Small intestine (tissue), 7 donors: ENCODE data around the gene CELA2A. TPM values are rescaled to one million over a fixed set of nuclear protein-coding genes. Genes with fewer than 3 reads are reported as not detected.

Source experiments
- DNase-seq, 2 donors: peaks; one replicate each; pipeline versions ENCODE4 v3.0.0 to v3.0.0-alpha.2; 2013
- FAIRE-seq: peaks from 2 replicates; lab custom pipeline; 2012; peaks lifted over from hg19 to GRCh38; lab: Jason Lieb, UNC
- H3K27ac ChIP-seq, 3 donors: one replicate each; pipeline ENCODE4 v1.5.1; 2013; ENCODE audit warnings: low read length in 2 of 3, mild to moderate bottlenecking in 2 of 3, control low read depth in 1 of 3, inconsistent platforms in 1 of 3, low read depth in 1 of 3, moderate library complexity in 1 of 3
- H3K27me3 ChIP-seq, 3 donors: one replicate each; pipeline ENCODE4 v1.6.1; 2013; ENCODE audit warnings: low read length in 3 of 3, inconsistent platforms in 1 of 3; ENCODE audit not compliant: control insufficient read depth in 3 of 3, insufficient read depth in 3 of 3
- H3K36me3 ChIP-seq, 3 donors: one replicate each; pipeline ENCODE4 v1.6.1; 2013; ENCODE audit warnings: low read length in 3 of 3, inconsistent platforms in 1 of 3, low read depth in 1 of 3, mild to moderate bottlenecking in 1 of 3, moderate library complexity in 1 of 3; ENCODE audit not compliant: control insufficient read depth in 3 of 3, insufficient read depth in 2 of 3
- H3K4me1 ChIP-seq, 3 donors: one replicate each; pipeline ENCODE4 v1.6.1; 2013; ENCODE audit warnings: low read length in 2 of 3, inconsistent platforms in 1 of 3, low read depth in 1 of 3, mild to moderate bottlenecking in 1 of 3, moderate library complexity in 1 of 3; ENCODE audit not compliant: control insufficient read depth in 3 of 3, insufficient read depth in 2 of 3
- H3K4me3 ChIP-seq, 3 donors: one replicate each; pipeline ENCODE4 v1.5.1; 2013; ENCODE audit warnings: low read length in 3 of 3, control low read depth in 1 of 3, inconsistent platforms in 1 of 3, low read depth in 1 of 3, mild to moderate bottlenecking in 1 of 3, moderate library complexity in 1 of 3
- H3K9me3 ChIP-seq, 2 donors: one replicate each; pipeline ENCODE4 v1.6.1; 2013; ENCODE audit warnings: low read depth in 1 of 2, low read length in 1 of 2; ENCODE audit not compliant: control insufficient read depth in 2 of 2, insufficient read depth in 1 of 2
- WGBS, 3 donors: extraction: QIAGEN DNeasy Blood & Tissue Kit; methylation state at CpG; one replicate each; pipeline ENCODE4 v1.1.7; 2013; 5-methylcytosine and 5-hydroxymethylcytosine counted together
- polyA plus RNA-seq, 4 donors: library from polyadenylated mRNA; stranded (reverse) in 3 of 4; unstranded in 1 of 4; fragments of 200-250 nt in 3 of 4; fragments of 120-200 nt in 1 of 4; gene quantifications; one replicate each; pipeline versions ENCODE4 v1.2.1 to v1.2.3, GENCODE V29; 2013
- donor health status: healthy with polysubstance abuse.
- donor health status: control.
- donor health status: control.
- donor health status: Bipolar disorder and iron deficiency.
- donor health status: healthy.

CELA2A gene
- polyA plus RNA-seq, 4 donors, result 1.1 to 1.6 TPM; not detected in 2

- DNase-seq (no peak), FAIRE-seq (no peak)
- Histone ChIP-seq H3K27ac (no peak overlapping the region), H3K9me3 (no peaks in the 10 kb centered on the region), H3K27me3 (no peaks in the 10 kb centered on the region), H3K36me3 (no peaks in the 10 kb centered on the region), H3K4me1 (no peaks in the 10 kb centered on the region), H3K4me3 (no peak overlapping the region)
- 78 to 82% (median 80%) methylated on average over 17 of the region's 17 CpGs for WGBS, 3 donors
These were observed 11.8 kb upstream of the CELA2A start for GRCh38 chr1:15444468-15445389.

- H3K27ac ChIP-seq, result no peak overlapping the region
- WGBS, 3 donors, result 63 to 80% (median 75%) methylated on average over 6 to 14 of the region's 14 CpGs
- H3K9me3 ChIP-seq, result peaks cover 0 to 3% of the 10 kb centered on the region in 2 donors
- no peak for FAIRE-seq
- H3K36me3 ChIP-seq, result no peaks in the 10 kb centered on the region
- no peak for DNase-seq
- no peaks in the 10 kb centered on the region for H3K4me1 ChIP-seq
- H3K4me3 ChIP-seq, result no peak overlapping the region
- no peaks in the 10 kb centered on the region for H3K27me3 ChIP-seq
These were observed 11.0 kb upstream of the CELA2A start for GRCh38 chr1:15445390-15446122.

GRCh38 chr1:15446212-15446611 lies 10.3 kb upstream of the CELA2A start:
- no peaks in the 10 kb centered on the region for H3K4me1 ChIP-seq
- H3K27me3 ChIP-seq, result no peaks in the 10 kb centered on the region
- no peaks in the 10 kb centered on the region for H3K36me3 ChIP-seq
- no peak overlapping the region for H3K27ac ChIP-seq
- H3K9me3 ChIP-seq, result peaks cover 0 to 9% of the 10 kb centered on the region in 2 donors
- 16 to 60% (median 38%) methylated on average over 4 of the region's 4 CpGs for WGBS, 3 donors
- DNase-seq (no peak), FAIRE-seq (no peak)
- no peak overlapping the region for H3K4me3 ChIP-seq

GRCh38 chr1:15448877-15449462 lies 7.6 kb upstream of the CELA2A start:
- FAIRE-seq (no peak), DNase-seq (no peak)
- H3K9me3 ChIP-seq, result peaks cover 0 to 20% of the 10 kb centered on the region in 2 donors
- H3K4me3 ChIP-seq, result no peak overlapping the region
- WGBS, 3 donors, result 88 to 95% (median 90%) methylated on average over 3 of the region's 3 CpGs
- H3K27me3 ChIP-seq, result no peaks in the 10 kb centered on the region
- H3K4me1 ChIP-seq, result no peaks in the 10 kb centered on the region
- H3K36me3 ChIP-seq, result no peaks in the 10 kb centered on the region
- no peak overlapping the region for H3K27ac ChIP-seq

GRCh38 chr1:15449567-15449966 lies 7.0 kb upstream of the CELA2A start:
- DNase-seq, result no peak
- Histone ChIP-seq H3K36me3 (no peaks in the 10 kb centered on the region), H3K27ac (no peak overlapping the region), H3K4me1 (no peaks in the 10 kb centered on the region), H3K27me3 (no peaks in the 10 kb centered on the region), H3K4me3 (no peak overlapping the region), H3K9me3 (peaks cover 0 to 20% of the 10 kb centered on the region in 2 donors)
- WGBS, 3 donors, result 62 to 79% (median 70%) methylated on average over 3 of the region's 3 CpGs
- no peak for FAIRE-seq

GRCh38 chr1:15451014-15451722 lies 5.4 kb upstream of the CELA2A start:
- H3K27ac ChIP-seq, result no peak overlapping the region
- H3K4me3 ChIP-seq, result no peak overlapping the region
- DNase-seq (peak in 1 of 2 donors; percentile 64), FAIRE-seq (no peak)
- H3K9me3 ChIP-seq, result peaks cover 0 to 20% of the 10 kb centered on the region in 2 donors
- 81 to 84% (median 83%) methylated on average over 6 of the region's 6 CpGs for WGBS, 3 donors
- H3K27me3 ChIP-seq, result no peaks in the 10 kb centered on the region
- H3K4me1 ChIP-seq, result no peaks in the 10 kb centered on the region
- no peaks in the 10 kb centered on the region for H3K36me3 ChIP-seq

GRCh38 chr1:15452216-15452615 lies 4.3 kb upstream of the CELA2A start:
- FAIRE-seq (no peak), DNase-seq (no peak)
- Histone ChIP-seq H3K36me3 (no peaks in the 10 kb centered on the region), H3K9me3 (peaks cover 0 to 20% of the 10 kb centered on the region in 2 donors), H3K27ac (no peak overlapping the region), H3K27me3 (no peaks in the 10 kb centered on the region), H3K4me3 (no peak overlapping the region), H3K4me1 (peaks cover 0 to 7% (median 0%) of the 10 kb centered on the region in 3 donors)
- WGBS, 3 donors, result 87 to 94% (median 94%) methylated on average over 1 of the region's 1 CpG
